DOHH2 (cell line): Measurements from ENCODE around the gene ANO4.

ENCODE experiments used
- H3F3A ChIP-seq: fragments of 200-600 bp; sonication (generic), shearing (Covaris generic); 2 replicates; pipeline ENCODE4 v1.6.0; 2016; ENCODE audit warnings: antibody characterized with exemption, mild to moderate bottlenecking; ENCODE audit not compliant: control insufficient read depth, insufficient read depth
- H3K27ac ChIP-seq: fragments of 200-600 bp; sonication (generic); 2 replicates; pipeline ENCODE4 v1.5.1; 2014; ENCODE audit warnings: low read depth, mild to moderate bottlenecking, low read length, moderate library complexity
- H3K27me3 ChIP-seq: fragments of 200-600 bp; sonication (generic); 2 replicates; pipeline ENCODE4 v1.6.1; 2014; ENCODE audit warnings: mild to moderate bottlenecking, low read length, mixed read lengths; ENCODE audit not compliant: control insufficient read depth
- H3K36me3 ChIP-seq: fragments of 200-600 bp; sonication (generic); 2 replicates; pipeline ENCODE4 v1.6.1; 2014; ENCODE audit warnings: mild to moderate bottlenecking, low read length, moderate library complexity, mixed read lengths; ENCODE audit not compliant: control insufficient read depth
- H3K4me1 ChIP-seq: fragments of 200-600 bp; sonication (generic); 2 replicates; pipeline ENCODE4 v1.6.1; 2014; ENCODE audit warnings: mild to moderate bottlenecking, low read length, mixed read lengths; ENCODE audit not compliant: control insufficient read depth
- H3K4me2 ChIP-seq: fragments of 200-600 bp; sonication (generic); 2 replicates; pipeline ENCODE4 v1.6.0; 2014; ENCODE audit warnings: mild to moderate bottlenecking, low read length, moderate library complexity
- H3K4me3 ChIP-seq: fragments of 200-600 bp; sonication (generic); 2 replicates; pipeline ENCODE4 v1.5.1; 2014; ENCODE audit warnings: mild to moderate bottlenecking, low read length, mixed read lengths
- H3K79me2 ChIP-seq: fragments of 200-600 bp; sonication (generic); 2 replicates; pipeline ENCODE4 v1.6.1; 2014; ENCODE audit warnings: mild to moderate bottlenecking, low read length, mixed read lengths; ENCODE audit not compliant: control insufficient read depth
- H3K9me2 ChIP-seq: fragments of 200-600 bp; sonication (generic); replicated peaks from 2 replicates; pipeline ENCODE4 v1.6.1; 2014; ENCODE audit warnings: mild to moderate bottlenecking, low read length, mixed read lengths; ENCODE audit not compliant: control insufficient read depth
- H3K9me3 ChIP-seq: fragments of 200-600 bp; sonication (generic); 2 replicates; pipeline ENCODE4 v1.6.1; 2014; ENCODE audit warnings: antibody characterized with exemption, low read length, mixed read lengths; ENCODE audit not compliant: control insufficient read depth, insufficient read depth
- H4K20me1 ChIP-seq: fragments of 200-600 bp; sonication (generic); 2 replicates; pipeline ENCODE4 v1.6.0; 2014; ENCODE audit warnings: low read depth, mild to moderate bottlenecking, antibody characterized with exemption, low read length, moderate library complexity; ENCODE audit not compliant: control insufficient read depth, insufficient read depth
- EZH2phosphoT487 ChIP-seq: fragments of 200-600 bp; sonication (generic); IDR thresholded peaks from 2 replicates; pipeline ENCODE4 v1.6.1; 2017; ENCODE audit warnings: borderline replicate concordance, mild to moderate bottlenecking, antibody characterized with exemption, low read length, moderate library complexity, mixed read lengths
- TF ChIP-seq, protein P1 (sequence below): fragments of 200-600 bp; sonication (generic); IDR thresholded peaks from one replicate; pipeline ENCODE4 v1.5.1; 2014; ENCODE audit warnings: antibody characterized with exemption, mild to moderate bottlenecking, low read depth, low read length; ENCODE audit not compliant: poor library complexity, severe bottlenecking

The ANO4 gene

DNA sequence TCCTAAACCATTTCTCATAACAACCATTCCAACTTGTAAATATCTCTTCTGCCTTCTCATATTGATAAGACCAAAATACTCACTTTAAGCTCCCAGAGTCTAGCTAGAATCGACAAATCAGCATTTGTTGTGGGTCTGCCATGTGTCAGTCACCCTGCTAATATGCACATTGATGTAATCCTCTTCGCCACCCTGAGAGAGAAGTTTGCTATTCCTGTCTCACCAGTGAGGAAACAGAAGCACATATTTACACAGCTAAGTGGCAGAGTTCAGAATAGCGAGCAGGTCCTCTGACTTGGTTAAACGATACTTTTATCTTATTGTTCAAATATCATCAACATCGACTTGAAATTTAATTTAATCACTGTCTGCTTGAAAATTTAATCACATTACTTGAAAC is 142.1 kb downstream of the ANO4 start:
- H3K27me3 ChIP-seq: peaks cover 3% of the 10 kb centered on the region; the same call in 1 of the 2 replicates
- H3K9me3 ChIP-seq: no peaks in the 10 kb centered on the region
- TF ChIP-seq EZH2phosphoT487: no peak
- TF ChIP-seq, protein P1, sequence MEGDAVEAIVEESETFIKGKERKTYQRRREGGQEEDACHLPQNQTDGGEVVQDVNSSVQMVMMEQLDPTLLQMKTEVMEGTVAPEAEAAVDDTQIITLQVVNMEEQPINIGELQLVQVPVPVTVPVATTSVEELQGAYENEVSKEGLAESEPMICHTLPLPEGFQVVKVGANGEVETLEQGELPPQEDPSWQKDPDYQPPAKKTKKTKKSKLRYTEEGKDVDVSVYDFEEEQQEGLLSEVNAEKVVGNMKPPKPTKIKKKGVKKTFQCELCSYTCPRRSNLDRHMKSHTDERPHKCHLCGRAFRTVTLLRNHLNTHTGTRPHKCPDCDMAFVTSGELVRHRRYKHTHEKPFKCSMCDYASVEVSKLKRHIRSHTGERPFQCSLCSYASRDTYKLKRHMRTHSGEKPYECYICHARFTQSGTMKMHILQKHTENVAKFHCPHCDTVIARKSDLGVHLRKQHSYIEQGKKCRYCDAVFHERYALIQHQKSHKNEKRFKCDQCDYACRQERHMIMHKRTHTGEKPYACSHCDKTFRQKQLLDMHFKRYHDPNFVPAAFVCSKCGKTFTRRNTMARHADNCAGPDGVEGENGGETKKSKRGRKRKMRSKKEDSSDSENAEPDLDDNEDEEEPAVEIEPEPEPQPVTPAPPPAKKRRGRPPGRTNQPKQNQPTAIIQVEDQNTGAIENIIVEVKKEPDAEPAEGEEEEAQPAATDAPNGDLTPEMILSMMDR: no peak

DNA sequence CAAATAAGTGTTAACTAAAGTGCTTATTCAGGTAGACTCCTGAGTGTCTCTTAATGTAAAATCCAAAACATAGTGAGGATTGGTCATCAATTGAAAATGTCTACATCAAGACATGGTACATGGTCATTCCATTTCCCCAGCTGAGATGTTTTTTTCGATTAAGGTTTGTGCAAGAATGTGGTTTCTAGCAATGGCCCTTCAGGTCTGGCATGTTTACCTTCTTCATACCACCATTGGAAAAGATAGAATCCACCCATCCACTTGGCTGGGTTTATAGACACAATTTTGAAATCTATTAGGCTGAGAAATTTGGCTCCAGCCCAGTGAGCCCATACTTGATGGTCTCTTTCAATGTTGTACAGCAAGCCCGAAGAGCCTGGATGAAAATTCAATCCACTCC is 145.9 kb downstream of the ANO4 start:
- H3F3A ChIP-seq: no peaks in the 10 kb centered on the region
- no peak overlapping the region for H3K27ac ChIP-seq
- no peaks in the 10 kb centered on the region for H3K9me3 ChIP-seq
- H3K79me2 ChIP-seq: no peaks in the 10 kb centered on the region
- H3K4me1 ChIP-seq: no peaks in the 10 kb centered on the region
- no peak overlapping the region for H3K4me2 ChIP-seq
- H3K36me3 ChIP-seq: no peaks in the 10 kb centered on the region
- H3K4me3 ChIP-seq: no peak overlapping the region
- TF ChIP-seq, protein P1: no peak
- TF ChIP-seq EZH2phosphoT487: no peak
- no peaks in the 10 kb centered on the region for H3K9me2 ChIP-seq
- H4K20me1 ChIP-seq: no peaks in the 10 kb centered on the region
- no peaks in the 10 kb centered on the region for H3K27me3 ChIP-seq

More for the DNA sequence above, 142.1 kb downstream of the ANO4 start:
- H3K4me2 ChIP-seq: no peak overlapping the region
- H3K4me1 ChIP-seq: no peaks in the 10 kb centered on the region
- no peaks in the 10 kb centered on the region for H3F3A ChIP-seq
- H3K27ac ChIP-seq: no peak overlapping the region
- no peaks in the 10 kb centered on the region for H4K20me1 ChIP-seq
- H3K9me2 ChIP-seq: no peaks in the 10 kb centered on the region
- H3K36me3 ChIP-seq: no peaks in the 10 kb centered on the region
- no peaks in the 10 kb centered on the region for H3K79me2 ChIP-seq
- no peak overlapping the region for H3K4me3 ChIP-seq

DNA sequence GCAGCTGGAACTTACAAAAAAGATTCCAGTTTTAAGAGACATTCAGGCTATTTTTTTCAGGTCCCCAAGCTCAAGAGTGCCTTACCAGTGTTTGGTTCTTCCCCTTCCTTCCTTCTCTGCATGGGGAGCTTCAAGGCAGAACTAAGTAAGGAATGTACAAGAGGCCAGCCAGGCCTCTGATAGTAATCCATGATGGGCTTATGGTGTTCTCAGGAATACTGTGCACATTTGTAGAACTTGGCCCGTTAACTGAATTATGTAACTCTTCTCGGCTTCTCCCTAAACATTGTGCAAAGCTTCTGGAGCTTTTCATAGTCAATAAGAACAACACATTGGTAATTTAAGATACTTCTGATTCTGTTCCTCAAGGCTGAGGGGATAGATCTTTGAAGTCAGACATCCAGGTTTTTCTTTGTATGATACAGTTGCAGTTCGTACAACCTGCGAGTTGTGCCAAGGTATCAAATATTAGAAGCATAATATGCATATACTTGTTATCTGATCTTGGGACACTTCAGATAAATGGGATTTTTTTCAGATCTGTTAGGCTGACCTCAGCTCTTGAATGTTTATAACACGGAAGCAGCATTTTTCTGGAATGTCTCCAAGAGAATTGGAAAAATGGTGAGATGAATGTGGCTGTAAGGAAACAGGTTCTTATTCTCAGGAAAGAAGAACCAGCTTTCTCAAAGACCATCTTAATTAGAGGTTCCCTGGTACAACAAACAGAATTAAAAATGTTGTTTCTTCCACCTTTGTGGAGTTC is 148.6 kb downstream of the ANO4 start:
- Histone ChIP-seq H3K36me3 (no peaks in the 10 kb centered on the region), H3K4me3 (no peak overlapping the region), H3K4me2 (no peak overlapping the region), H3F3A (no peaks in the 10 kb centered on the region), H4K20me1 (no peaks in the 10 kb centered on the region), H3K9me3 (no peaks in the 10 kb centered on the region), H3K9me2 (no peaks in the 10 kb centered on the region), H3K27me3 (no peaks in the 10 kb centered on the region; the same call in 1 of the 2 replicates), H3K27ac (no peak overlapping the region), H3K79me2 (no peaks in the 10 kb centered on the region), H3K4me1 (no peaks in the 10 kb centered on the region)
- TF ChIP-seq EZH2phosphoT487: no peak
- TF ChIP-seq, protein P1: no peak
